Stimulated activated CD8-positive, alpha-beta memory T cell treated with anti-CD3 and anti-CD28 coated beads, Interleukin-2, amount 100 ng/mL, for 1 hour (primary cell): ENCODE results near the gene SIGMAR1.
A peak's percentile ranks its signal among the peaks of the same experiment; 100 is the strongest.
"Not testable (repeated sequence)": the region's sequence is repeated elsewhere in the genome, so short reads cannot be mapped to it uniquely, and the experiment has no call there.

Source experiments
- DNase-seq, 2 donors: peaks; one replicate each; pipeline ENCODE4 v3.0.0-alpha.2; 2020; ENCODE audit warnings: low read depth in 2 of 2

Gene SIGMAR1

GRCh38 chr9:34654323-34655051 is 16.9 kb upstream of the SIGMAR1 start:
- DNase-seq: no peak

- DNase-seq: no peak
Observed at GRCh38 chr9:34653151-34654072, 15.8 kb upstream of the SIGMAR1 start.

GRCh38 chr9:34652602-34653000 is 15.0 kb upstream of the SIGMAR1 start:
- no peak for DNase-seq

- no peak for DNase-seq
Observed at GRCh38 chr9:34651876-34652601, 14.5 kb upstream of the SIGMAR1 start, which contains the start of gene IL11RA. Gene IL11RA, plus strand, starts transcription at chr9:34652185. Its CDS starts 3,033 bp downstream, at chr9:34655218.

- DNase-seq: no peak
Observed at GRCh38 chr9:34651321-34651720, 13.7 kb upstream of the SIGMAR1 start.

- DNase-seq: no peak
Observed at GRCh38 chr9:34650816-34651215, 13.2 kb upstream of the SIGMAR1 start.

- no peak for DNase-seq
Observed at GRCh38 chr9:34648673-34649072, 11.1 kb upstream of the SIGMAR1 start.

- no peak for DNase-seq
Observed at GRCh38 chr9:34647651-34648050, 10.1 kb upstream of the SIGMAR1 start.

GRCh38 chr9:34647084-34647403 is 9.5 kb upstream of the SIGMAR1 start:
- DNase-seq: no peak

- DNase-seq: peak; percentile 91 to 94
Observed at GRCh38 chr9:34646211-34647083, 8.9 kb upstream of the SIGMAR1 start, which contains the start of gene GALT. Gene GALT, plus strand, starts transcription at chr9:34646675. Its CDS starts 30 bp downstream, at chr9:34646705.

- DNase-seq: no peak
Observed at GRCh38 chr9:34644766-34645314, 7.3 kb upstream of the SIGMAR1 start.

GRCh38 chr9:34642679-34643078 is 5.1 kb upstream of the SIGMAR1 start:
- DNase-seq: no peak

GRCh38 chr9:34639322-34639721 is 1.7 kb upstream of the SIGMAR1 start:
- DNase-seq: not testable (repeated sequence)

- no peak for DNase-seq
Observed at GRCh38 chr9:34638138-34638445, 505 bp upstream of the SIGMAR1 start.

GRCh38 chr9:34636791-34637355 is 714 bp downstream of the SIGMAR1 start:
- no peak for DNase-seq

GRCh38 chr9:34635556-34635955 is 2.0 kb downstream of the SIGMAR1 start:
- DNase-seq: no peak

- no peak for DNase-seq
Observed at GRCh38 chr9:34634551-34635248, 2.9 kb downstream of the SIGMAR1 start.

- peak; percentile 55 to 60 for DNase-seq
Observed at GRCh38 chr9:34633851-34634550, 3.6 kb downstream of the SIGMAR1 start.

- no peak for DNase-seq
Observed at GRCh38 chr9:34633166-34633565, 4.4 kb downstream of the SIGMAR1 start.
